ACC112 (cell line): ENCODE data around the gene TMEM272.

Source experiments
- H2AFZ ChIP-seq: fragments of 200-600 bp; sonication (generic); one replicate; pipeline ENCODE4 v1.6.0; 2017; ENCODE audit warnings: antibody characterized with exemption, low read length; ENCODE audit not compliant: unreplicated experiment
- H3K27ac ChIP-seq: fragments of 200-600 bp; sonication (generic); 2 replicates; pipeline ENCODE4 v1.5.1; 2014; ENCODE audit warnings: low read depth, mild to moderate bottlenecking, antibody characterized with exemption, low read length, moderate library complexity
- H3K27me3 ChIP-seq: fragments of 200-600 bp; sonication (generic); 2 replicates; pipeline ENCODE4 v1.6.1; 2014; ENCODE audit warnings: mild to moderate bottlenecking, antibody characterized with exemption, low read length, moderate library complexity, mixed read lengths; ENCODE audit not compliant: insufficient read depth
- H3K36me3 ChIP-seq: fragments of 200-600 bp; sonication (generic); 2 replicates; pipeline ENCODE4 v1.6.1; 2016; ENCODE audit warnings: mild to moderate bottlenecking, antibody characterized with exemption, low read length, moderate library complexity, mixed read lengths; ENCODE audit not compliant: insufficient read depth
- H3K4me1 ChIP-seq: fragments of 200-600 bp; sonication (generic); one replicate; pipeline ENCODE4 v1.6.1; 2016; ENCODE audit warnings: low read length, mixed read lengths; ENCODE audit not compliant: insufficient read depth, unreplicated experiment, control insufficient read depth
- H3K4me3 ChIP-seq: fragments of 200-600 bp; sonication (generic); 2 replicates; pipeline ENCODE4 v1.5.1; 2014; ENCODE audit warnings: mild to moderate bottlenecking, low read depth, low read length
- H3K79me2 ChIP-seq: fragments of 200-600 bp; sonication (generic); one replicate; pipeline ENCODE4 v1.6.0; 2016; ENCODE audit warnings: low read length; ENCODE audit not compliant: control insufficient read depth, unreplicated experiment, insufficient read depth

The TMEM272 gene

GRCh38 chr13:51849145-51850101 is 4.4 kb upstream of the TMEM272 start:
- H3K27me3 ChIP-seq, result peaks cover 16% of the 10 kb centered on the region; the same call in 1 of the 2 replicates
- no peak overlapping the region for H2AFZ ChIP-seq
- no peaks in the 10 kb centered on the region for H3K79me2 ChIP-seq
- H3K27ac ChIP-seq, result no peak overlapping the region
- H3K4me3 ChIP-seq, result no peak overlapping the region
- no peaks in the 10 kb centered on the region for H3K36me3 ChIP-seq
- H3K4me1 ChIP-seq, result peaks cover 12% of the 10 kb centered on the region

- Histone ChIP-seq H2AFZ (no peak overlapping the region), H3K27me3 (peaks cover 13% of the 10 kb centered on the region; the same call in 1 of the 2 replicates), H3K4me1 (peaks cover 12% of the 10 kb centered on the region), H3K27ac (no peak overlapping the region), H3K36me3 (no peaks in the 10 kb centered on the region), H3K4me3 (no peak overlapping the region), H3K79me2 (no peaks in the 10 kb centered on the region)
Measured at GRCh38 chr13:51848674-51849073, 3.7 kb upstream of the TMEM272 start.

- H3K4me3 ChIP-seq, result no peak overlapping the region
- no peak overlapping the region for H2AFZ ChIP-seq
- H3K27ac ChIP-seq, result no peak overlapping the region
- H3K27me3 ChIP-seq, result peaks cover 20% of the 10 kb centered on the region
- peaks cover 12% of the 10 kb centered on the region for H3K4me1 ChIP-seq
- H3K36me3 ChIP-seq, result no peaks in the 10 kb centered on the region
- H3K79me2 ChIP-seq, result no peaks in the 10 kb centered on the region
Measured at GRCh38 chr13:51846756-51847155, 1.8 kb upstream of the TMEM272 start.

GRCh38 chr13:51845574-51846318 is 769 bp upstream of the TMEM272 start:
- peaks cover 12% of the 10 kb centered on the region for H3K4me1 ChIP-seq
- H3K27ac ChIP-seq, result no peak overlapping the region
- no peak overlapping the region for H2AFZ ChIP-seq

DNA sequence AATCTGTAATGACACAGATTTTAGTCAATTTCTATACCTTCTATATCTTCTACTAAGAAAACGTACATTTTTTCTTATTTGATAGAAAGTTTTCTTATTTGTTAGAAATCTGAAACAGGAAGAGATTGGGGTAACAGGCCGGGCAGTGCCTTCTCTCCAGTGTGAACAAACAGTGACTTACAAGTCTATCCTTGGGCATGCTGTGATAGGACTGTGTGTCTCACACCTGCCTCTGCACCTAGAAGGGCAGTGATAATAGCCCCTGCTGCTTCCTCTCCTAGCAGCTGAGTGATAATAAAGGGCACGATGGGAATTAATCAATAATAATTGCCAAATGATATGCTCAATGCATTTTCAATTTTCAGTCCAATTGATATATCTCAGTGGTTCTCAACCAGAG is 1.4 kb downstream of the TMEM272 start:
- Histone ChIP-seq H3K27me3 (peaks cover 25% of the 10 kb centered on the region), H3K4me1 (peaks cover 4% of the 10 kb centered on the region), H3K4me3 (no peak overlapping the region), H3K79me2 (no peaks in the 10 kb centered on the region), H3K27ac (no peak overlapping the region), H2AFZ (no peak overlapping the region), H3K36me3 (no peaks in the 10 kb centered on the region)

More at GRCh38 chr13:51845574-51846318, 769 bp upstream of the TMEM272 start:
- H3K79me2 ChIP-seq, result no peaks in the 10 kb centered on the region
- no peak overlapping the region for H3K4me3 ChIP-seq
- peaks cover 25% of the 10 kb centered on the region for H3K27me3 ChIP-seq
- H3K36me3 ChIP-seq, result no peaks in the 10 kb centered on the region

DNA sequence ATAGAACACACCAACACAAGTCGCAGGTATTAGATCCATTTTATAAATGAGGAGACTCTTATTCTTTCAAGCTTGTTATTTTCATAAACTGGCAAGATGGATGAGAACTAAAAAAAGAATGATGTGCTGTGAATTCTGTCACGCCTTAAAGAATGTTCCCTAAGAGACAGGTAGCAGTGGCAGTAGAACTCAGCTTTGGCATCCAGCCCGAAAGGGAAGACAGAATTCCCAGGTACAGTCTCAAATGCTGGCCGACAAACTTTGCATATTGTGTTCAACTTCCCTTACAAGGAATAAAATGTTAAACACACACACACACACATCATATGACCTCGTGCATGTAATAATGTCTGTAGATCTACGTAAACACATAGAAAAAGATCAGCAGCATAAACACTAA is 3.2 kb downstream of the TMEM272 start:
- Histone ChIP-seq H3K27ac (no peak overlapping the region), H3K4me1 (peaks cover 3% of the 10 kb centered on the region), H2AFZ (no peak overlapping the region), H3K4me3 (no peak overlapping the region), H3K79me2 (no peaks in the 10 kb centered on the region), H3K27me3 (peaks cover 25% of the 10 kb centered on the region), H3K36me3 (no peaks in the 10 kb centered on the region)

GRCh38 chr13:51840917-51841316 is 4.1 kb downstream of the TMEM272 start:
- Histone ChIP-seq H2AFZ (no peak overlapping the region), H3K27me3 (peaks cover 25% of the 10 kb centered on the region), H3K4me3 (no peak overlapping the region), H3K36me3 (no peaks in the 10 kb centered on the region), H3K27ac (no peak overlapping the region), H3K79me2 (no peaks in the 10 kb centered on the region), H3K4me1 (peaks cover 3% of the 10 kb centered on the region)

DNA sequence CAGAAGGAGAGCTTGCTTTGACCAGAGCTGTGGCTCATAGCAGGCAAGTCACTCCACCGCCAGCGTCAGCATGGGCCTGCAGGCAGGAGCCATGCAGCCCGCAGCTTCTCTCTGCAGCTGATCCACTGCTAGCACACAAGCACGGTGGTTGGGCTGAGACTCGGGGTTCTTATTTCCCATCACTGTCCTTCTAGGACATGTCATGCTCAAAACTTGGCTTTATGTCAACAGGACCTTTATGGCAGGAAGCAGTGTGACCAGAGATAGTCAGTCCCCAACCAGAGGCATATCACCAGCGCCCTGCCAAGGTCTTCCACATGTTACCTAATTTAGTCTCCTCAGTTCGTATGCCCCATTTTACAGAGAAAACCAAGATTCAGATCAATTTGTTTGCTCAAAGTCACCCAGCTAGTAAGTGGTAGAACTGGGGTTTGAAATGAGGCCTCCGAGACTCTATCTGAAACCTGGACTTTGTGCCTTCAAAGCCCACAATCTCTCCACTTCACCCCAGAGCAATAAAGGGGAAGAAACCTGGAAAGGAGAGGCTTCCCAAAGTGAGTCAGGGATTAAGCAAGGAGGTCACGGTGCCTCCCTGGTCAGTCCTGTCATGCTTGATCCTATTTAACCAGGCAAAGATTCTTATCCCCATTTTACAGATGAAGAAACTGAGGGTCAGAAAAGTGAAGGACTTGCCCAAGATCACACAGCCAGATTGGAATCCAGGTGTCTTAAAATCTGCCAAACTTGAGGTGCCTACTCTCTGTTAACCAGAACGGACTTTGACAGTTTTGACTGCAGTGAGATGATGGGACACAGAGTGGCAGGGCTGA is 5.1 kb downstream of the TMEM272 start:
- Histone ChIP-seq H3K36me3 (no peaks in the 10 kb centered on the region), H3K4me1 (peaks cover 1% of the 10 kb centered on the region), H3K4me3 (no peak overlapping the region), H3K27ac (no peak overlapping the region), H3K27me3 (peaks cover 25% of the 10 kb centered on the region), H2AFZ (no peak overlapping the region), H3K79me2 (no peaks in the 10 kb centered on the region)

GRCh38 chr13:51838240-51838846 is 6.6 kb downstream of the TMEM272 start:
- Histone ChIP-seq H3K4me1 (no peaks in the 10 kb centered on the region), H3K27ac (no peak overlapping the region), H3K79me2 (no peaks in the 10 kb centered on the region), H3K27me3 (peaks cover 16% of the 10 kb centered on the region), H2AFZ (no peak overlapping the region), H3K36me3 (no peaks in the 10 kb centered on the region), H3K4me3 (no peak overlapping the region)

- peaks cover 10% of the 10 kb centered on the region; the same call in 1 of the 2 replicates for H3K27me3 ChIP-seq
- no peaks in the 10 kb centered on the region for H3K4me1 ChIP-seq
- no peaks in the 10 kb centered on the region for H3K36me3 ChIP-seq
- H3K79me2 ChIP-seq, result no peaks in the 10 kb centered on the region
- H3K27ac ChIP-seq, result no peak overlapping the region
- no peak overlapping the region for H3K4me3 ChIP-seq
- H2AFZ ChIP-seq, result no peak overlapping the region
Measured at GRCh38 chr13:51837016-51837415, 8.0 kb downstream of the TMEM272 start.
